AG09319 (cell line): ENCODE measurements around the gene ACTN4.

Experiments used
- DNase-seq: peaks from one replicate; pipeline ENCODE4 v3.0.0-alpha.2; 2010; ENCODE audit warnings: low read depth; ENCODE audit errors: extremely low read depth
- TF ChIP-seq, protein P1 (sequence below): IDR thresholded peaks from 2 replicates; pipeline ENCODE4 v1.5.1; 2011; ENCODE audit warnings: low read depth, mild to moderate bottlenecking, inconsistent platforms, low read length, moderate library complexity

The ACTN4 gene

DNA sequence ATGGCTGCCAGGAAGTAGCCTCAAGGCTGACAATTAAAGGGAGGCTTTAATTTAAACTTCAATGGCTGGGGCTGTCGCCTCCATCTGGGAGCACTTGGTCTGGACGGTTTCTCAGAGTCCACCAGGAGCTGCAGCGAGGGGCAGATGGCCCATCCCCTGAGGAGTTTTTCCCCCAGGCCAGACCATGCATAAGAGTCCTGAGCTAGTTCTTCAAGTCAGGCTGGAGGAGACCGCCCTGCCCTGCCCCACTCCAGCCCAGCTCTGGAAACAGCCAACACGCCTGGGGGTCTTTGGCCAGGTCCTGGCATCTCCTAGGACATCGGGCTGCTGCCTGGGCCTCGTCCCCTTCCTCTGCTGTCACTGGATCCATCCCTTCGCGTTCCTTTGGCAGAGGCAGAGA, 5.3 kb upstream of the ACTN4 start:
- no peak for DNase-seq
- TF ChIP-seq, protein P1, sequence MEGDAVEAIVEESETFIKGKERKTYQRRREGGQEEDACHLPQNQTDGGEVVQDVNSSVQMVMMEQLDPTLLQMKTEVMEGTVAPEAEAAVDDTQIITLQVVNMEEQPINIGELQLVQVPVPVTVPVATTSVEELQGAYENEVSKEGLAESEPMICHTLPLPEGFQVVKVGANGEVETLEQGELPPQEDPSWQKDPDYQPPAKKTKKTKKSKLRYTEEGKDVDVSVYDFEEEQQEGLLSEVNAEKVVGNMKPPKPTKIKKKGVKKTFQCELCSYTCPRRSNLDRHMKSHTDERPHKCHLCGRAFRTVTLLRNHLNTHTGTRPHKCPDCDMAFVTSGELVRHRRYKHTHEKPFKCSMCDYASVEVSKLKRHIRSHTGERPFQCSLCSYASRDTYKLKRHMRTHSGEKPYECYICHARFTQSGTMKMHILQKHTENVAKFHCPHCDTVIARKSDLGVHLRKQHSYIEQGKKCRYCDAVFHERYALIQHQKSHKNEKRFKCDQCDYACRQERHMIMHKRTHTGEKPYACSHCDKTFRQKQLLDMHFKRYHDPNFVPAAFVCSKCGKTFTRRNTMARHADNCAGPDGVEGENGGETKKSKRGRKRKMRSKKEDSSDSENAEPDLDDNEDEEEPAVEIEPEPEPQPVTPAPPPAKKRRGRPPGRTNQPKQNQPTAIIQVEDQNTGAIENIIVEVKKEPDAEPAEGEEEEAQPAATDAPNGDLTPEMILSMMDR = no peak

DNA sequence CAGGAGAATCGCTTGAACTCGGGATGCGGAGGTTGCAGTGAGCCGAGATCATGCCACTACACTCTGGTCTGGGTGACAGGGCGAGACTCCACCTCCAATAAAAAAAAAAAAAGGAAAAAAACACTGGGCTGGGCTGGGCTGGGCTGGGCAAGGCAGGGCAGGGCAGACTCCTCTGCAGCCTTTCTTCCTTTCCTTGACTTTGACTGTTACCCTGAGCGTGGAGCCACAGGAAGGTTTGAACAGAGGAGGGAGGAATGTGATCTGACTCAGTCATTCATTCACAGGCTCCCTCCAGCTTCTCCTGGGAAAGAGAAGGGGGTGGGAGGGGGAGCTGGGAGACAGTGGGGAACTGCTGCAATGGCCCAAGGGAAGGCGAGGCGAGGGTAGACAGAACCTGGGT, 2.7 kb upstream of the ACTN4 start:
- TF ChIP-seq, protein P1 = no peak
- no peak for DNase-seq

DNA sequence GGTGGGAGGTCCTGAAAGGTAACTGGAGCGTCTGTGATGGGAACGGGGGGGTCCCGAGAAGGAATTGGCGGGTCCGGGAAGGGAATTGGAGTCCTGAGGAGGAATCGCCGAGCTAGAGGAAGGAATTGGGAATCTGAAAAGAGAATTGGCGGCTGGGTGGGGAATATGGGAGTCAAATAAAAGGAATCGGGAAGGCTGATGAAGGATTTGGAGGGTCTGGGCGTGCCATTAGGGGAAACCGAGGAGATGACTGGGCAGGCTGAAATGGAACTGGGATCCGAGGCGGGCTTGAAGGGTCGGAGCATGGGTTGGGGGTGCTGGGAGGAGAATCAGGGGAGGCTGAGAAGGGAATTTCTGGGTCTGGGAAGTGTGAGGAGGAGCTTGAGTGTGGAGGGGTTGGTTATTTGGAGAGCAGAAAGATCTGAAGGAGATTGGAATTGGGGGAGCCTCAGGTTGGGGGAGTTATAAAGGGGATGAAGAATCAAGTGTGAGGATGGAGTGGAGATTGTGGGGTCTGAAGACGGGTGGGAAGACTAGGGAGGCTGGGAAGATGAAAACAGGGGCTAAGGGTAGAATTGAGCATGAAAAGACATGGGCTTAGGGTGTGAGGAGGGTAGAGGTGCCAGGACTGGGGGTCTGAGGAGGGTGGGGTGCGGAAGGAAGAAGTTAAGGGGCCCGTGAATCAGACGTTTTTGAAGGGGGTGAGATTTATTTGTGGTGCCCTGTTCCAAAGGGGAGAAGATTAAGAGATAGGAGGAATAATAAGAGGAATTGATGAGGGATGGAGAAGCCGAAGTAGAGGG, 718 bp downstream of the ACTN4 start:
- DNase-seq = no peak
- TF ChIP-seq, protein P1 = no peak

DNA sequence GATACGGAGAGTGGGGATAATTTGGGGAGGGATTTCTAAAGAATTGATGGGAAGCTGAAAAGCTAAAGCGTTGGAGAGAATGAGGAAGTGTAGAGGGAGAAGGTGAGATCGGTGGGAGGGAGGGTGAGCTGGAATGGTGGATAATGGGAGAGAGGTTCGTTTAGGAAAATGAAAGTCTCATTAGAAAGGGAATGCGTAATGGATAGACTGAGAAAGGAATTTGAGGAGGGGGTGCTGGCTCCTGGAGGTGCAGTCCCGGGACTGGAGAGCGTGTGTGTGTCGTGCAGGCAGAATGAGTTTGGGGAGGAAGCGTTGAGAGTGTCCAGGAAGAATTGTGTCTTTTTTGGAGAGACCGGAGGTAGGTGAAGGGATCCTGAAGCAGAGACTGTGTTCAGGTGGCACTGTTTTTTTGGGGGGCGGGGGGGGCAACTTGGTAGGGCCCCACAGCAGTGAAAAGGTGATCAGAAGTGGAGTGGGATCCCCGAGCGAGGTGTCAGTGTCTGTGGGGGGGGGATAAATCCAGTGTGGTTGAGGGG, 1.4 kb downstream of the ACTN4 start:
- no peak for DNase-seq
- TF ChIP-seq, protein P1 = no peak

DNA sequence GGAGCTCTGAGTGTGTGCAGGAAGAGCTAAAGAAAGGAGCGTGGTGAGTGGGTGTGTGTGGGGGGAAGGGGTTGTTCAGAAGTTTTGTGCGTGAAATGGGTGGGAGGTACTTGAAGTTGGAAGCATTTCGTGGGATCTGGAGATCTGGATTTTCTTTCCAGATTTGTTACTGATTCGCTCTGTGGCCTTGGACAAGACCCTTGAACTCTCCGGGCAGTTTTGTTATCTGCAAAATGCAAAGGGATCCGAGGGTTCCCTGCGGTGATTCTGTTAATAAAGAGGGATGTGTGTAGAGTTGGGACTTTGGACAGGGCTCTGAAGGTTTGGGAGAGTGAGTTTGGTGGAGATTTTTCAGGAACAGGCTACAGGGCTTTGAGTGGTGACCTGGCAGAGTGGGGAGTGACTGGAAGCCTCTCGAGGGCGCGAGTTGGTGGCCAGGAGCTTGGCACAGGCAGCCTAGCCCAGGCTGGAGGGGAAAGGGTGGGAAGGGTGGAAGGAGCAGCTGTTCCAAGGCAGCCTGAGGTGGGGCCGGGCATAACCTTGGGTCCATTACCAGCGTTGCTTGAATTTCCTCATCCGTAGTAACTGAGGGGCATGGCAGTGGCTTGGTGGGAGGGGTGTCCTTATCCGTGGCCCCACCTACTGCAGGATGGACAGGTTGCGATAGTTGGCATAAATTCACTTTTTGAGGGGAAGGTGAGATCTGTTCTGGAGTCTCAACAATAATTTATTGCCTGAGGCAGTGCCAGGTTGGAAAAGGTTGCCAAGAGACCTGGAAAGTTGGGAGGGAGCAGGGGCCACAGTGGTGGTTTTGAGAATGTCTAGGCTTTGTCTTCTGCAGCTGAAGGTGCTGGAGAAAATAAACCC, 2.1 kb downstream of the ACTN4 start:
- TF ChIP-seq, protein P1 = no peak
- DNase-seq = no peak

DNA sequence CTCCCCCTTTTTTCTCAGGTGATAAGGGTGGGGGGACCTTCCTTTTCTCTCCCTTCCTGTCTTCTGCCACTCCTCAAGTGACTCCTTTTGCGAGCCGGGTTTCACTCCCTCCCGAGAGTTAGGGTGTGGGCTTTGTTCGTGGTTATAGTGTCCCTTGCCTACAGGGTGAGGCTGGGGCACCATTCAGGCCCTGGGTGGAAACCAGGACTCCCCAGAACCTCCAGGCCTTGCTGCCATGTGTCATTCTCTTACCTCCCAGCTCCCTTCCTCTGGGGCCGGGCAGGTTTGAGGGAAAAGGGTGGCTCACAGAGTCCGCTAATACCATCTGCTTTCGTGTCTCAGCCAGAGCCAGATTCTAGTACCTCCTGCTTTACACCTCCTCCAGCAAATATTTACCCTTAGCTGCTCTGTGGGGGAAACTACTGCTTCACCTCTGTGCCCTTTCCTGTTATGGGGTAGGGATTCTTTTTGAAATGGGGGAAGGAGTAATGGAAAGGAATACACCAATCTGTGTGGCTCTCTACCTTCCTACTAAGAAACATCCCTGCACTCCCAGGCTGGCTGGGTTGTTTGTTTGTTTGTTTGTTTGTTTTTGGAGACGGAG, 2.8 kb downstream of the ACTN4 start:
- DNase-seq = no peak
- TF ChIP-seq, protein P1 = no peak
